Tibial nerve (tissue), 3 donors: Measurements from ENCODE around the gene KPNA1.

Experiments
- POLR2A ChIP-seq, 2 donors: fragments of 450-650 bp; IDR thresholded peaks; one replicate each; pipeline ENCODE4 v1.6.1; 2017; ENCODE audit warnings: antibody characterized with exemption in 2 of 2, mild to moderate bottlenecking in 2 of 2, moderate library complexity in 2 of 2
- TF ChIP-seq, protein P1 (sequence below), 5 experiments: fragments of 200-600 bp in 3 of 5; fragments of 450-650 bp in 2 of 5; sonication (generic) in 3 of 5; IDR thresholded peaks; one replicate each; pipeline ENCODE4 v1.5.1; 2016 to 2019; ENCODE audit warnings: antibody characterized with exemption in 5 of 5, mild to moderate bottlenecking in 3 of 5, moderate library complexity in 2 of 5

- TF ChIP-seq POLR2A (IDR thresholded peaks at IDR 0.05) = no peak
- TF ChIP-seq, protein P1, sequence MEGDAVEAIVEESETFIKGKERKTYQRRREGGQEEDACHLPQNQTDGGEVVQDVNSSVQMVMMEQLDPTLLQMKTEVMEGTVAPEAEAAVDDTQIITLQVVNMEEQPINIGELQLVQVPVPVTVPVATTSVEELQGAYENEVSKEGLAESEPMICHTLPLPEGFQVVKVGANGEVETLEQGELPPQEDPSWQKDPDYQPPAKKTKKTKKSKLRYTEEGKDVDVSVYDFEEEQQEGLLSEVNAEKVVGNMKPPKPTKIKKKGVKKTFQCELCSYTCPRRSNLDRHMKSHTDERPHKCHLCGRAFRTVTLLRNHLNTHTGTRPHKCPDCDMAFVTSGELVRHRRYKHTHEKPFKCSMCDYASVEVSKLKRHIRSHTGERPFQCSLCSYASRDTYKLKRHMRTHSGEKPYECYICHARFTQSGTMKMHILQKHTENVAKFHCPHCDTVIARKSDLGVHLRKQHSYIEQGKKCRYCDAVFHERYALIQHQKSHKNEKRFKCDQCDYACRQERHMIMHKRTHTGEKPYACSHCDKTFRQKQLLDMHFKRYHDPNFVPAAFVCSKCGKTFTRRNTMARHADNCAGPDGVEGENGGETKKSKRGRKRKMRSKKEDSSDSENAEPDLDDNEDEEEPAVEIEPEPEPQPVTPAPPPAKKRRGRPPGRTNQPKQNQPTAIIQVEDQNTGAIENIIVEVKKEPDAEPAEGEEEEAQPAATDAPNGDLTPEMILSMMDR (IDR thresholded peaks at IDR 0.05) = no peak
These were observed 31.4 kb upstream of the KPNA1 start for GRCh38 chr3:122546151-122546550.
